HCT116 (cell line): ENCODE data around the gene MTERF4. TPM values are rescaled to one million over a fixed set of nuclear protein-coding genes. Genes with fewer than 3 reads are reported as not detected.

Experiments used
- ATAC-seq: fragments of 200-7000 bp; cut with Tn5 transposase; 2 replicates; pipeline ENCODE4 v1.9.1; 2020; ENCODE audit warnings: mild to moderate bottlenecking, moderate library complexity
- BruUV-seq: library from RNA; stranded (reverse); fragments of 400-500 nt; replicated peaks from 2 replicates; lab custom pipeline; 2021; lab: Mats Ljungman, UMichigan
- CTCF ChIA-PET: fragments of 300-600 bp; sonication (Branson Sonifier 250); formaldehyde crosslinking; loops from one replicate; lab custom pipeline; 2021; ENCODE audit warnings: antibody characterized with exemption; lab: Charles Lee
- POLR2A ChIA-PET: fragments of 300-600, 350-600 bp; sonication (Branson Sonifier 250); formaldehyde crosslinking; loops from one replicate; lab custom pipeline; 2021; ENCODE audit warnings: antibody characterized with exemption; lab: Charles Lee
- RAD21 ChIA-PET, 2 experiments: fragments of 300-600 bp; sonication (Branson Sonifier 250); formaldehyde crosslinking; loops; one replicate each; lab custom pipeline; 2023; ENCODE audit warnings: low total read pairs in 2 of 2; ENCODE audit not compliant: uncharacterized antibody in 2 of 2, unreplicated experiment in 2 of 2, low non-redundant PET in 1 of 2; lab: Charles Lee
- DNase-seq: peaks from one replicate; pipeline ENCODE4 v3.0.0-alpha.2; 2010; ENCODE audit warnings: low read depth, low spot score
- H2AFZ ChIP-seq: fragments of 200-600 bp; shearing (Covaris generic), sonication (generic); 2 replicates; pipeline ENCODE4 v1.6.1; 2017; ENCODE audit warnings: low read depth, mixed run types, mixed read lengths, antibody characterized with exemption, low read length; ENCODE audit not compliant: poor library complexity, severe bottlenecking
- H3K27ac ChIP-seq: 2 replicates; pipeline ENCODE4 v1.5.1; 2012; ENCODE audit warnings: low read depth, low read length
- H3K27me3 ChIP-seq: fragments of 200-600 bp; sonication (generic); 2 replicates; pipeline ENCODE4 v1.6.1; 2016; ENCODE audit warnings: mixed run types, low read length, mixed read lengths; ENCODE audit not compliant: insufficient read depth
- H3K36me3 ChIP-seq, 2 experiments: fragments of 200-500 bp in 1 of 2; fragments of 200-600 bp in 1 of 2; sonication (Bioruptor generic) in 1 of 2; sonication (generic) in 1 of 2; 2 replicates each; pipeline versions ENCODE4 v1.5.1 to v1.6.1; 2014 to 2016; ENCODE audit warnings: low read length in 2 of 2, inconsistent platforms in 1 of 2, mixed read lengths in 1 of 2, mixed run types in 1 of 2; ENCODE audit not compliant: insufficient read depth in 2 of 2, control insufficient read depth in 1 of 2
- H3K4me1 ChIP-seq, 2 experiments: fragments of 200-600 bp in 1 of 2; sonication (generic) in 1 of 2; 2 replicates each; pipeline versions ENCODE4 v1.5.1 to v1.6.1; 2012 to 2017; ENCODE audit warnings: low read length in 2 of 2, inconsistent platforms in 1 of 2, mild to moderate bottlenecking in 1 of 2, mixed read lengths in 1 of 2, mixed run types in 1 of 2, moderate library complexity in 1 of 2; ENCODE audit not compliant: insufficient read depth in 2 of 2, control insufficient read depth in 1 of 2
- H3K4me2 ChIP-seq: fragments of 200-600 bp; sonication (generic); 2 replicates; pipeline ENCODE4 v1.6.1; 2017; ENCODE audit warnings: mixed run types, low read length, mixed read lengths
- H3K4me3 ChIP-seq, 2 experiments: fragments of 200-600 bp in 1 of 2; sonication (generic) in 1 of 2; replicated peaks in 1 of 2; 2 replicates each; pipeline ENCODE4 v1.5.1; 2011 to 2016; ENCODE audit warnings: low read length in 2 of 2, control low read depth in 1 of 2, low read depth in 1 of 2, mild to moderate bottlenecking in 1 of 2, mixed read lengths in 1 of 2, mixed run types in 1 of 2
- H3K79me2 ChIP-seq: fragments of 200-600 bp; sonication (generic); 2 replicates; pipeline ENCODE4 v1.6.1; 2017; ENCODE audit warnings: mild to moderate bottlenecking, mixed run types, low read length, moderate library complexity, mixed read lengths; ENCODE audit not compliant: insufficient read depth
- H3K9ac ChIP-seq: fragments of 200-600 bp; sonication (generic); 2 replicates; pipeline ENCODE4 v1.6.1; 2016; ENCODE audit warnings: low read length, mixed read lengths
- H3K9me2 ChIP-seq: fragments of 200-600 bp; sonication (generic), shearing (Covaris generic); 2 replicates; pipeline ENCODE4 v1.6.1; 2017; ENCODE audit warnings: mixed run types, mild to moderate bottlenecking, moderate library complexity; ENCODE audit not compliant: insufficient read depth
- H3K9me3 ChIP-seq, 2 experiments: fragments of 200-500 bp in 1 of 2; fragments of 200-600 bp in 1 of 2; sonication (Bioruptor generic) in 1 of 2; sonication (generic) in 1 of 2; 2 replicates each; pipeline ENCODE4 v1.6.1; 2014 to 2017; ENCODE audit warnings: low read length in 2 of 2, mixed read lengths in 2 of 2, inconsistent platforms in 1 of 2, low read depth in 1 of 2, mild to moderate bottlenecking in 1 of 2, mixed run types in 1 of 2, moderate library complexity in 1 of 2; ENCODE audit not compliant: control insufficient read depth in 1 of 2, insufficient read depth in 1 of 2
- H4K20me1 ChIP-seq: fragments of 200-600 bp; sonication (generic), shearing (Covaris generic); 2 replicates; pipeline ENCODE4 v1.6.1; 2017; ENCODE audit warnings: mixed run types, mild to moderate bottlenecking, moderate library complexity; ENCODE audit not compliant: insufficient read depth
- CBX3 ChIP-seq: IDR thresholded peaks from 2 replicates; pipeline ENCODE4 v1.6.1; 2012; ENCODE audit warnings: low read depth
- CEBPB ChIP-seq: IDR thresholded peaks from 2 replicates; pipeline ENCODE4 v1.6.1; 2012; ENCODE audit warnings: low read depth
- EGR1 ChIP-seq: IDR thresholded peaks from 2 replicates; pipeline ENCODE4 v1.6.1; 2012; ENCODE audit warnings: low read depth
- FOSL1 ChIP-seq: IDR thresholded peaks from 2 replicates; pipeline ENCODE4 v1.6.1; 2012; ENCODE audit warnings: low read depth
- POLR2A ChIP-seq: IDR thresholded peaks from 2 replicates; pipeline ENCODE4 v1.7.0; 2011; ENCODE audit warnings: borderline replicate concordance; ENCODE audit not compliant: insufficient read depth, insufficient read length; ENCODE audit errors: extremely low read depth
- POLR2AphosphoS5 ChIP-seq: IDR thresholded peaks from 2 replicates; pipeline ENCODE4 v1.6.1; 2011; ENCODE audit warnings: mild to moderate bottlenecking, low read depth, low read length, moderate library complexity
- SIN3A ChIP-seq: IDR thresholded peaks from 2 replicates; pipeline ENCODE4 v1.6.1; 2012; ENCODE audit warnings: low read depth
- SRF ChIP-seq: IDR thresholded peaks from 2 replicates; pipeline ENCODE4 v1.6.1; 2012; ENCODE audit warnings: low read depth
- TCF7L2 ChIP-seq: IDR thresholded peaks from 2 replicates; pipeline ENCODE4 v1.7.0; 2011; ENCODE audit warnings: borderline replicate concordance, inconsistent platforms; ENCODE audit not compliant: insufficient read depth, insufficient read length; ENCODE audit errors: extremely low read depth
- ZFX ChIP-seq: fragments of 450-650 bp; IDR thresholded peaks from 2 replicates; pipeline ENCODE4 v1.6.1; 2017
- intact Hi-C: fragments of 100-400 bp; cut with micrococcal nuclease; formaldehyde crosslinking; loops from 2 replicates; pipeline ENCODE4 v1.10.0; 2022
- total RNA-seq: library from RNA; stranded (reverse); gene quantifications from one replicate; pipeline ENCODE4 v1.2.1, GENCODE V29; 2021; ENCODE audit not compliant: unreplicated experiment
- TF ChIP-seq, protein P1 (sequence below): IDR thresholded peaks from 2 replicates; pipeline ENCODE4 v1.6.1; 2012

MTERF4 gene
- total RNA-seq, 1 experiment from 2014 or later = 25.5 TPM

DNA sequence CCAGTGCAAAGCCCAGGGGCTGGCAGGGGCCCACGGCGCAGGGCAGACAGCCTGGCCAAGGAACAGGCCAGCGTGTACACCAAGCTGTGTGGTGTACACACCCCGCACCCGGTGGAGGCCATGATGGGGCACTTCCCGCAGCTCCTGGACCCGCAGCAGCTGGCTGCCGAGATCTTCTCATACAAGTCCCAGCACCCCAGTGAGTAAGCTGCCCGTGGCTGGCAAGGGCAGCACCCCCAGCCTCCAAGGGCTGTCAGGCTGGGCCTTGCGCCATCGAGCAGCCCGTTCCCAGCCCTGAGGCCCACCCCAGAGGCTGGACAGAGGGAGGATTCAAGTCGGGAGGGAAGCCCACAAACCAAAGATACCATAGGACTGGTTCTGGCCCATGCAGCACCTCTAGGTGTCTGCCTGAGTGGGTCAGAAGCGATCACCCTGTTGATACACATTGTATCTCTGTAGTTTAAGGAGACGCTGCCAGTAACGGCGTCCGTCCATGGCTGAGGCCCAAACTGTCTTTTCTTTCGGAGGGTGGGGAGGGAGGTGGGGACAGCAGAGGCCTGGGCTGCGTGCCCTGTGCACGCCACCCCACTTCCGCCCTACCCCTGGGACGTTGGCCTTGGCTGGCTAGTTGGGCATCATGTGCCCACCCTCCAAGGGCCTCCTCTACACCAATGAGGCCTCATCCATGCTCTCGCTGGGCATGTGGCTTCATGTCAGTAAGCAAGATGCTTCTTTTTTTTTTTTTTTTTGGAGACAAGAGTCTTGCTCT lies 16.8 kb upstream of the MTERF4 start:
- POLR2A ChIA-PET = no interaction called here
- no peak overlapping the region for H3K27ac ChIP-seq
- TF ChIP-seq SIN3A (no peak), EGR1 (no peak)
- H3K4me1 ChIP-seq = peaks cover 0 to 3% of the 10 kb centered on the region in 2 experiments; a peak in 1 of 4 replicates
- no peaks in the 10 kb centered on the region for H4K20me1 ChIP-seq
- ATAC-seq = no peak
- BruUV-seq = no TSS peak
- intact Hi-C loops = no loop called here
- no peak overlapping the region for H3K4me2 ChIP-seq
- CTCF ChIA-PET = no interaction called here
- H3K4me3 ChIP-seq = no peak overlapping the region
- no peaks in the 10 kb centered on the region for H3K27me3 ChIP-seq
- no peak for DNase-seq
- no peak overlapping the region for H2AFZ ChIP-seq
- no peaks in the 10 kb centered on the region for H3K79me2 ChIP-seq
- H3K36me3 ChIP-seq = peaks cover 0 to 2% of the 10 kb centered on the region in 2 experiments; a peak in 1 of 4 replicates
- RAD21 ChIA-PET = no interaction called here
- H3K9ac ChIP-seq = no peak overlapping the region
- no peaks in the 10 kb centered on the region for H3K9me2 ChIP-seq
- no peaks in the 10 kb centered on the region for H3K9me3 ChIP-seq

DNA sequence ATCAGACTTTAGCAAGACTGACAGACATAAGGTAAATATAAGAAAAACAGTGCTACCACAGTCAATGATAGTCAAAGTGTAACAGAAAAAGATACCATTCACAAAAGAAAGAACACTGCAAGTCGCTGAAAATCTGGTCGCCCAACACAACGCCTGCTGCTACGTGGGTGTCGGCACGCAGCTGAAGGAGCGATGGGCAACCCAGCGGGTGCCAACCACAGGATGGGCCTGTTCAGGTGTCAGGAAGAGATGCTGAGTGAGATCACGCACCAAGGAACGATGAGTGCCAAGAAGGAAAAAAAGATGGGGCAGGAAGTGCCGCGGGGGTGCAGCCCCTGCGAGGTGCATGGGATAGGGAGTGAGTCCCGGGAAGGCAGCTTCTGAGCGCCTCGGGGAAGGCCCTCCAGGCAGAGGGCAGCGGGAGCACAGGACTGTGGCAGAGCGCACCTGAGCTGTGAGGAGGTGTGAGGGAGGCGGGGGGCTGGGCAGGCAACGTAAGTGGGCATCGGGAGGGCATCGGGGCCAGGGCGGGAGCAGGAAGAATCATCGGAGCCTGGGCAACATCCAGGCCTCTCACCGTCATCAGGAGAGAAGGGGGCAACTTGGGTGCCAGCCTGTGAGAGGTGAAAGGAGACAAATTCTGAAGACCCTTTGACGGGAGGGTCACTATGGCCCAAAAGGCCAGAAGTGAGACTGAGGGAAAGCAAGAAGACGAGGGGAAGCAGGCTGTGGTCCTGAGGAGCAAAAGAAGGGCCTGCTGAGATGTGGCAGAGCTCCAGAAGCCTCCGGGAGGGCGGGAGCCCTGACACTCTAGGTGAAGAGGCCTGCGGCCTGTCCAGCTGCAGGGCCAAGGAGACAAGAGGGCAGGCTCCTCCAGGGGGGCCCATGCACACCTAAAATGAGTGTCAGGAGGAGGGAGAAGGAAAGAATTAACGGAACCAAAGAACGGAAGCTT lies 14.8 kb upstream of the MTERF4 start:
- H3K36me3 ChIP-seq = 0 out of 4 replicates have a peak, but pooled peaks cover 0 to 2% of the 10 kb centered on the region in 2 experiments
- H4K20me1 ChIP-seq = no peaks in the 10 kb centered on the region
- H3K4me3 ChIP-seq = no peak overlapping the region
- no peaks in the 10 kb centered on the region for H3K9me3 ChIP-seq
- TF ChIP-seq CEBPB (no peak), ZFX (no peak), POLR2A (no peak), POLR2AphosphoS5 (no peak), SRF (no peak), TCF7L2 (no peak), CBX3 (no peak), FOSL1 (no peak)
- TF ChIP-seq, protein P1, sequence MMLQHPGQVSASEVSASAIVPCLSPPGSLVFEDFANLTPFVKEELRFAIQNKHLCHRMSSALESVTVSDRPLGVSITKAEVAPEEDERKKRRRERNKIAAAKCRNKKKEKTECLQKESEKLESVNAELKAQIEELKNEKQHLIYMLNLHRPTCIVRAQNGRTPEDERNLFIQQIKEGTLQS = no peak
- no peaks in the 10 kb centered on the region for H3K79me2 ChIP-seq
- BruUV-seq = no TSS peak
- no peak overlapping the region for H2AFZ ChIP-seq
- CTCF ChIA-PET = no interaction called here
- RAD21 ChIA-PET = no interaction called here
- no peaks in the 10 kb centered on the region for H3K27me3 ChIP-seq
- no peak overlapping the region for H3K27ac ChIP-seq
- no peak for DNase-seq
- no peaks in the 10 kb centered on the region for H3K4me1 ChIP-seq
- H3K9ac ChIP-seq = no peak overlapping the region
- ATAC-seq = no peak
- intact Hi-C loops = no loop called here
- POLR2A ChIA-PET = no interaction called here
- no peaks in the 10 kb centered on the region for H3K9me2 ChIP-seq
- H3K4me2 ChIP-seq = no peak overlapping the region
